Measurements from ENCODE around the gene GPR37L1.

Gene GPR37L1

GRCh38 chr1:202122639-202123335 is at the start of gene GPR37L1:
TSS of gene GPR37L1 (plus strand) at chr1:202122917. CDS start at chr1:202122964, 47 bp downstream.
- no peak for TF ChIP-seq POLR2A (IDR thresholded peaks at IDR 0.05; ENCODE audit: low read depth, low read length)
- DNase-seq (ENCODE audit: insufficient read length, low spot score), result peak; percentile 90
- no peak for FAIRE-seq

GRCh38 chr1:202073206-202073605 is 49.5 kb upstream of the GPR37L1 start:
- DNase-seq (ENCODE audit: insufficient read length, low spot score) (no peak), FAIRE-seq (no peak)
- no peak for TF ChIP-seq POLR2A (IDR thresholded peaks at IDR 0.05; ENCODE audit: low read depth, low read length)

GRCh38 chr1:202074985-202075384 is 47.7 kb upstream of the GPR37L1 start:
- FAIRE-seq (no peak), DNase-seq (ENCODE audit: insufficient read length, low spot score) (no peak)
- TF ChIP-seq POLR2A (IDR thresholded peaks at IDR 0.05; ENCODE audit: low read depth, low read length), result no peak

GRCh38 chr1:202075389-202075788 is 47.3 kb upstream of the GPR37L1 start:
- DNase-seq (ENCODE audit: insufficient read length, low spot score) (no peak), FAIRE-seq (no peak)
- no peak for TF ChIP-seq POLR2A (IDR thresholded peaks at IDR 0.05; ENCODE audit: low read depth, low read length)

- DNase-seq (ENCODE audit: insufficient read length, low spot score) (no peak), FAIRE-seq (no peak)
- TF ChIP-seq POLR2A (IDR thresholded peaks at IDR 0.05; ENCODE audit: low read depth, low read length), result no peak
Measured at GRCh38 chr1:202076050-202076511, 46.6 kb upstream of the GPR37L1 start.

GRCh38 chr1:202078241-202078640 is 44.5 kb upstream of the GPR37L1 start:
- DNase-seq (ENCODE audit: insufficient read length, low spot score) (no peak), FAIRE-seq (no peak)
- no peak for TF ChIP-seq POLR2A (IDR thresholded peaks at IDR 0.05; ENCODE audit: low read depth, low read length)

- FAIRE-seq (no peak), DNase-seq (ENCODE audit: insufficient read length, low spot score) (no peak)
- no peak for TF ChIP-seq POLR2A (IDR thresholded peaks at IDR 0.05; ENCODE audit: low read depth, low read length)
Measured at GRCh38 chr1:202081992-202082391, 40.7 kb upstream of the GPR37L1 start.

GRCh38 chr1:202084791-202085681 is 37.7 kb upstream of the GPR37L1 start:
- no peak for FAIRE-seq

GRCh38 chr1:202085682-202086373 is 36.9 kb upstream of the GPR37L1 start:
- FAIRE-seq (no peak), DNase-seq (ENCODE audit: insufficient read length, low spot score) (no peak)
- no peak for TF ChIP-seq POLR2A (IDR thresholded peaks at IDR 0.05; ENCODE audit: low read depth, low read length)

More at GRCh38 chr1:202084791-202085681, 37.7 kb upstream of the GPR37L1 start:
- no peak for DNase-seq (ENCODE audit: insufficient read length, low spot score)
- no peak for TF ChIP-seq POLR2A (IDR thresholded peaks at IDR 0.05; ENCODE audit: low read depth, low read length)

GRCh38 chr1:202086579-202087350 is 36.0 kb upstream of the GPR37L1 start:
- DNase-seq (ENCODE audit: insufficient read length, low spot score) (no peak), FAIRE-seq (no peak)
- TF ChIP-seq POLR2A (IDR thresholded peaks at IDR 0.05; ENCODE audit: low read depth, low read length), result no peak

GRCh38 chr1:202088206-202088605 is 34.5 kb upstream of the GPR37L1 start:
- DNase-seq (ENCODE audit: insufficient read length, low spot score) (no peak), FAIRE-seq (no peak)
- TF ChIP-seq POLR2A (IDR thresholded peaks at IDR 0.05; ENCODE audit: low read depth, low read length), result no peak

- FAIRE-seq (no peak), DNase-seq (ENCODE audit: insufficient read length, low spot score) (no peak)
- no peak for TF ChIP-seq POLR2A (IDR thresholded peaks at IDR 0.05; ENCODE audit: low read depth, low read length)
Measured at GRCh38 chr1:202090994-202091393, 31.7 kb upstream of the GPR37L1 start.

- no peak for FAIRE-seq
- no peak for DNase-seq (ENCODE audit: insufficient read length, low spot score)
- TF ChIP-seq POLR2A (IDR thresholded peaks at IDR 0.05; ENCODE audit: low read depth, low read length), result no peak
Measured at GRCh38 chr1:202093858-202094257, 28.9 kb upstream of the GPR37L1 start.

Measured in H54 (cell line).